Duodenal mucosa (tissue), 2 donors: ENCODE measurements around the gene RHBDD3.
A peak's percentile ranks its signal among the peaks of the same experiment; 100 is the strongest.

Experiments used
- H3K27ac ChIP-seq: one replicate; pipeline ENCODE4 v1.7.0; 2013; ENCODE audit warnings: low read depth, low read length
- H3K27me3 ChIP-seq, 2 donors: one replicate each; pipeline ENCODE4 v1.7.0; 2013; ENCODE audit warnings: low read length in 2 of 2, control low read depth in 1 of 2; ENCODE audit not compliant: insufficient read depth in 2 of 2, control insufficient read depth in 1 of 2
- H3K36me3 ChIP-seq, 2 donors: one replicate each; pipeline ENCODE4 v1.7.0; 2013; ENCODE audit warnings: low read length in 2 of 2, control low read depth in 1 of 2; ENCODE audit not compliant: insufficient read depth in 2 of 2, control insufficient read depth in 1 of 2
- H3K4me1 ChIP-seq, 2 donors: one replicate each; pipeline ENCODE4 v1.7.0; 2013; ENCODE audit warnings: low read length in 2 of 2, control low read depth in 1 of 2; ENCODE audit not compliant: insufficient read depth in 2 of 2, control insufficient read depth in 1 of 2
- H3K4me3 ChIP-seq, 2 donors: one replicate each; pipeline ENCODE4 v1.7.0; 2013; ENCODE audit warnings: low read length in 2 of 2, low read depth in 1 of 2
- H3K9ac ChIP-seq, 2 donors: one replicate each; pipeline ENCODE4 v1.7.0; 2013; ENCODE audit warnings: low read length in 2 of 2, low read depth in 1 of 2
- H3K9me3 ChIP-seq, 2 donors: one replicate each; pipeline ENCODE4 v1.7.0; 2013; ENCODE audit warnings: low read length in 2 of 2, control low read depth in 1 of 2; ENCODE audit not compliant: control insufficient read depth in 1 of 2

Gene RHBDD3

GRCh38 chr22:29291215-29291614 is 23.4 kb upstream of the RHBDD3 start:
- H3K27ac ChIP-seq: no peak overlapping the region
- no peak overlapping the region for H3K9ac ChIP-seq
- H3K4me3 ChIP-seq: no peak overlapping the region

GRCh38 chr22:29290061-29290460 is 22.3 kb upstream of the RHBDD3 start:
- no peak overlapping the region for H3K4me3 ChIP-seq

More at GRCh38 chr22:29291215-29291614, 23.4 kb upstream of the RHBDD3 start:
- Histone ChIP-seq H3K36me3 (peaks cover 65 to 96% of the 10 kb centered on the region in 2 donors), H3K27me3 (no peaks in the 10 kb centered on the region), H3K9me3 (no peaks in the 10 kb centered on the region), H3K4me1 (no peaks in the 10 kb centered on the region)

GRCh38 chr22:29288837-29289236 is 21.1 kb upstream of the RHBDD3 start:
- Histone ChIP-seq H3K9ac (no peak overlapping the region), H3K27ac (no peak overlapping the region), H3K36me3 (peaks cover 59 to 96% of the 10 kb centered on the region in 2 donors), H3K4me3 (no peak overlapping the region), H3K4me1 (no peaks in the 10 kb centered on the region), H3K9me3 (no peaks in the 10 kb centered on the region), H3K27me3 (no peaks in the 10 kb centered on the region)

More at GRCh38 chr22:29290061-29290460, 22.3 kb upstream of the RHBDD3 start:
- no peaks in the 10 kb centered on the region for H3K9me3 ChIP-seq
- H3K9ac ChIP-seq: no peak overlapping the region
- H3K4me1 ChIP-seq: no peaks in the 10 kb centered on the region
- peaks cover 59 to 96% of the 10 kb centered on the region in 2 donors for H3K36me3 ChIP-seq
- no peaks in the 10 kb centered on the region for H3K27me3 ChIP-seq
- H3K27ac ChIP-seq: no peak overlapping the region

DNA sequence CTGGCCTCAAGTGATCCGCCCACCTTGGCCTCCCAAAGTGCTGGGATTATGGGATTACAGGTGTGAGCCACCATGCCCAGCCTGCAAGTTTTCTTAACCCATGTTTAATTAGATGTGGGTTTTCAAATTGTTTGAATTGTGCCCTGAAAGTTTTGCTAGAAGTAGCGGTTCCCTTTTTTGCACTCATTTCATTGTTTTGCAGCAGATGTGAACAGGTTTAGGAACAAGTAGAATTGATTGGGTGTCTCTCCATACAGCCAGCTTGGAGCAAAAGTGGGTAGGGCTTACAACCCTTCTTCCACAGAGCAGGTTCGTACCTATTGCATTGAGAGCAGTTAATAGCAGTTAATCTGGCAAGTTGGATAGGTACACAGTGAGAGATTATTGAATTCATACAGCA is 16.4 kb upstream of the RHBDD3 start:
- Histone ChIP-seq H3K9me3 (no peaks in the 10 kb centered on the region), H3K27me3 (no peaks in the 10 kb centered on the region), H3K9ac (no peak overlapping the region), H3K27ac (no peak overlapping the region), H3K4me1 (no peaks in the 10 kb centered on the region), H3K36me3 (peaks cover 47 to 93% of the 10 kb centered on the region in 2 donors), H3K4me3 (no peak overlapping the region)

DNA sequence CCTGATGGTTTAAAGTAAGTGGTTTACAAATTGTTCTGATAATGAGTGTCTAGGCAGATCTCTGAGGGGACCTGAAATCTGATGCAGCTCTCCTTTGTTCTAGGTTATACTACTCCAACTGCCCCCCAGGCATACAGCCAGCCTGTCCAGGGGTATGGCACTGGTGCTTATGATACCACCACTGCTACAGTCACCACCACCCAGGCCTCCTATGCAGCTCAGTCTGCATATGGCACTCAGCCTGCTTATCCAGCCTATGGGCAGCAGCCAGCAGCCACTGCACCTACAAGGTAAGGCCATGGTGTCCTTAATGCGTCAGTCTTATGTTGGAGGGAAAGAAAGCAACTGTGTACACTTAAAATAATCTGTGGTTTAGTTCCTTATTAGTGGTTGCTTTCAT is 10.1 kb upstream of the RHBDD3 start:
- Histone ChIP-seq H3K9me3 (no peaks in the 10 kb centered on the region), H3K9ac (no peak overlapping the region), H3K27me3 (no peaks in the 10 kb centered on the region), H3K27ac (no peak overlapping the region), H3K4me3 (no peak overlapping the region), H3K4me1 (peaks cover 22 to 40% of the 10 kb centered on the region in 2 donors), H3K36me3 (peaks cover 50 to 79% of the 10 kb centered on the region in 2 donors)

DNA sequence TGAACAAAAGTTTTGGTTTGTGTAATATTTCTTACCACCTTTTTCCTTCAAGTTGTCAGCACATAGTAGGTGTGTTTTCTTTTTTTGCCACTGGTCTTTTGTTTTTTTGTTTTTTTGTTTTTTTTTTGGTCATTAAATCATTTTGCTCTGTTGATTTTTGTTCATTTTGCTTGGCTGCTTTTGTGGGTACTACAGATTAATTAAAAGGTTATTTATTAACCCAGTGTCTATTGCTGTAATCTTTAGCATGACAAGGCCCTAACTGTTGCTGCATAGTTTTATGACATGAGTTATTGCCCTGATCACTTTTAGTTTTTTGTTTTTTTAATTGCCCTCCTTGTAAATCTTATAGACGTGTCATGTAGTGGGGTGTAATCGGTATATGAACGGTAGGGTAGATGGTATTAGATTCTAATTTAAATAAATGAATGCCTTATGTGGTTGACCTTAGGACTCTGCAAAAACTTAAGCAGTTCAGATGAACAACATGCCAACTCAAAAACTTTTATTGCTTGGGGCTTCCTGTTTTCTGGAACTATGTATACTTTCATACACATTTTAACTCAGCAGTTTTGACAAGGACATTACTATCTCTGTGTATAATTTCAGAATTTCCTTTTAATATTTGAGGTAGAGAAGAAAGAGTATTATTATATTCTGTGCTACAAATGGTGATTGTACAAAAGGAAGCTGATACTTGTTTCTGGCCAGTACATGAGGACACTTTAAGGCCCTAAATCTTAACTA is 8.2 kb upstream of the RHBDD3 start:
- Histone ChIP-seq H3K27ac (no peak overlapping the region), H3K9ac (no peak overlapping the region), H3K4me1 (peaks cover 41 to 60% of the 10 kb centered on the region in 2 donors), H3K36me3 (peaks cover 47 to 72% of the 10 kb centered on the region in 2 donors), H3K27me3 (no peaks in the 10 kb centered on the region), H3K9me3 (no peaks in the 10 kb centered on the region), H3K4me3 (peak overlapping the region in 1 of 2 donors; percentile 4)

GRCh38 chr22:29275167-29275566 is 7.4 kb upstream of the RHBDD3 start:
- Histone ChIP-seq H3K4me3 (no peak overlapping the region), H3K4me1 (peaks cover 48 to 68% of the 10 kb centered on the region in 2 donors), H3K27ac (no peak overlapping the region), H3K9me3 (no peaks in the 10 kb centered on the region), H3K9ac (no peak overlapping the region), H3K27me3 (no peaks in the 10 kb centered on the region), H3K36me3 (peaks cover 44 to 69% of the 10 kb centered on the region in 2 donors)

- peaks cover 24 to 51% of the 10 kb centered on the region in 2 donors for H3K36me3 ChIP-seq
- H3K4me1 ChIP-seq: peaks cover 61 to 67% of the 10 kb centered on the region in 2 donors
- no peaks in the 10 kb centered on the region for H3K9me3 ChIP-seq
- H3K4me3 ChIP-seq: peak overlapping the region in 1 of 2 donors; percentile 81
- H3K27me3 ChIP-seq: no peaks in the 10 kb centered on the region
- H3K27ac ChIP-seq: no peak overlapping the region
- H3K9ac ChIP-seq: no peak overlapping the region
Observed at GRCh38 chr22:29272624-29273023, 4.8 kb upstream of the RHBDD3 start.

GRCh38 chr22:29270475-29271271 is 2.9 kb upstream of the RHBDD3 start:
- H3K36me3 ChIP-seq: peaks cover 19 to 33% of the 10 kb centered on the region in 2 donors
- no peaks in the 10 kb centered on the region for H3K9me3 ChIP-seq
- peak overlapping the region; percentile 49 for H3K27ac ChIP-seq
- H3K9ac ChIP-seq: peak overlapping the region; percentile 90 to 94
- H3K27me3 ChIP-seq: no peaks in the 10 kb centered on the region
- H3K4me3 ChIP-seq: peak overlapping the region; percentile 81 to 93
- peaks cover 68 to 71% of the 10 kb centered on the region in 2 donors for H3K4me1 ChIP-seq
